ENCODE measurements around the gene PTPRE.
A peak's percentile ranks its signal among the peaks of the same experiment; 100 is the strongest.

The PTPRE gene

GRCh38 chr10:128047991-128048818 is 141.3 kb downstream of the PTPRE start:
- Histone ChIP-seq H3K27ac (ENCODE audit: low read depth, low read length) (peak overlapping the region; percentile 2), H3K9ac (ENCODE audit: low read length) (peak overlapping the region; percentile 24), H3K27me3 (ENCODE audit: control insufficient read depth, insufficient read depth, low read length) (no peaks in the 10 kb centered on the region), H3K4me1 (ENCODE audit: control insufficient read depth, insufficient read depth, low read length) (peaks cover 3% of the 10 kb centered on the region), H3K4me3 (ENCODE audit: low read length) (peak overlapping the region; percentile 48), H3K36me3 (ENCODE audit: control insufficient read depth, insufficient read depth, low read length) (peaks cover 4% of the 10 kb centered on the region)

GRCh38 chr10:128048819-128049210 is 141.9 kb downstream of the PTPRE start:
- Histone ChIP-seq H3K36me3 (ENCODE audit: control insufficient read depth, insufficient read depth, low read length) (peaks cover 4% of the 10 kb centered on the region), H3K4me3 (ENCODE audit: low read length) (peak overlapping the region; percentile 48), H3K27me3 (ENCODE audit: control insufficient read depth, insufficient read depth, low read length) (no peaks in the 10 kb centered on the region), H3K9ac (ENCODE audit: low read length) (peak overlapping the region; percentile 24), H3K4me1 (ENCODE audit: control insufficient read depth, insufficient read depth, low read length) (peaks cover 3% of the 10 kb centered on the region), H3K27ac (ENCODE audit: low read depth, low read length) (no peak overlapping the region)

- H3K27me3 ChIP-seq (ENCODE audit: control insufficient read depth, insufficient read depth, low read length): no peaks in the 10 kb centered on the region
- H3K4me3 ChIP-seq (ENCODE audit: low read length): peak overlapping the region; percentile 28
- H3K36me3 ChIP-seq (ENCODE audit: control insufficient read depth, insufficient read depth, low read length): peaks cover 4% of the 10 kb centered on the region
- H3K4me1 ChIP-seq (ENCODE audit: control insufficient read depth, insufficient read depth, low read length): peaks cover 3% of the 10 kb centered on the region
- H3K27ac ChIP-seq (ENCODE audit: low read depth, low read length): no peak overlapping the region
- no peak overlapping the region for H3K9ac ChIP-seq (ENCODE audit: low read length)
Observed at GRCh38 chr10:128049226-128050120, 142.6 kb downstream of the PTPRE start.

- no peak overlapping the region for H3K4me3 ChIP-seq (ENCODE audit: low read length)
- H3K36me3 ChIP-seq (ENCODE audit: control insufficient read depth, insufficient read depth, low read length): peaks cover 4% of the 10 kb centered on the region
- no peaks in the 10 kb centered on the region for H3K27me3 ChIP-seq (ENCODE audit: control insufficient read depth, insufficient read depth, low read length)
- no peak overlapping the region for H3K9ac ChIP-seq (ENCODE audit: low read length)
- H3K4me1 ChIP-seq (ENCODE audit: control insufficient read depth, insufficient read depth, low read length): peaks cover 3% of the 10 kb centered on the region
- no peak overlapping the region for H3K27ac ChIP-seq (ENCODE audit: low read depth, low read length)
Observed at GRCh38 chr10:128050121-128050516, 143.2 kb downstream of the PTPRE start.

- H3K36me3 ChIP-seq (ENCODE audit: control insufficient read depth, insufficient read depth, low read length): peaks cover 4% of the 10 kb centered on the region
- H3K27ac ChIP-seq (ENCODE audit: low read depth, low read length): no peak overlapping the region
- no peak overlapping the region for H3K4me3 ChIP-seq (ENCODE audit: low read length)
- H3K27me3 ChIP-seq (ENCODE audit: control insufficient read depth, insufficient read depth, low read length): no peaks in the 10 kb centered on the region
- H3K9ac ChIP-seq (ENCODE audit: low read length): no peak overlapping the region
- peaks cover 3% of the 10 kb centered on the region for H3K4me1 ChIP-seq (ENCODE audit: control insufficient read depth, insufficient read depth, low read length)
Observed at GRCh38 chr10:128050936-128051335, 144.0 kb downstream of the PTPRE start.

GRCh38 chr10:128051548-128051947 is 144.6 kb downstream of the PTPRE start:
- Histone ChIP-seq H3K4me1 (ENCODE audit: control insufficient read depth, insufficient read depth, low read length) (peaks cover 3% of the 10 kb centered on the region), H3K36me3 (ENCODE audit: control insufficient read depth, insufficient read depth, low read length) (peaks cover 4% of the 10 kb centered on the region), H3K9ac (ENCODE audit: low read length) (no peak overlapping the region), H3K27me3 (ENCODE audit: control insufficient read depth, insufficient read depth, low read length) (no peaks in the 10 kb centered on the region), H3K27ac (ENCODE audit: low read depth, low read length) (no peak overlapping the region), H3K4me3 (ENCODE audit: low read length) (no peak overlapping the region)

GRCh38 chr10:128052696-128053095 is 145.8 kb downstream of the PTPRE start:
- no peak overlapping the region for H3K27ac ChIP-seq (ENCODE audit: low read depth, low read length)
- peaks cover 3% of the 10 kb centered on the region for H3K4me1 ChIP-seq (ENCODE audit: control insufficient read depth, insufficient read depth, low read length)
- H3K27me3 ChIP-seq (ENCODE audit: control insufficient read depth, insufficient read depth, low read length): no peaks in the 10 kb centered on the region
- H3K9ac ChIP-seq (ENCODE audit: low read length): no peak overlapping the region
- peaks cover 4% of the 10 kb centered on the region for H3K36me3 ChIP-seq (ENCODE audit: control insufficient read depth, insufficient read depth, low read length)
- H3K4me3 ChIP-seq (ENCODE audit: low read length): no peak overlapping the region

- H3K9ac ChIP-seq (ENCODE audit: low read length): no peak overlapping the region
- H3K4me3 ChIP-seq (ENCODE audit: low read length): no peak overlapping the region
- no peaks in the 10 kb centered on the region for H3K27me3 ChIP-seq (ENCODE audit: control insufficient read depth, insufficient read depth, low read length)
- H3K27ac ChIP-seq (ENCODE audit: low read depth, low read length): no peak overlapping the region
- peaks cover 4% of the 10 kb centered on the region for H3K36me3 ChIP-seq (ENCODE audit: control insufficient read depth, insufficient read depth, low read length)
- peaks cover 2% of the 10 kb centered on the region for H3K4me1 ChIP-seq (ENCODE audit: control insufficient read depth, insufficient read depth, low read length)
Observed at GRCh38 chr10:128053356-128053755, 146.5 kb downstream of the PTPRE start.

GRCh38 chr10:128054163-128054970 is 147.5 kb downstream of the PTPRE start:
- Histone ChIP-seq H3K27ac (ENCODE audit: low read depth, low read length) (no peak overlapping the region), H3K27me3 (ENCODE audit: control insufficient read depth, insufficient read depth, low read length) (no peaks in the 10 kb centered on the region), H3K4me3 (ENCODE audit: low read length) (no peak overlapping the region), H3K36me3 (ENCODE audit: control insufficient read depth, insufficient read depth, low read length) (peaks cover 4% of the 10 kb centered on the region), H3K4me1 (ENCODE audit: control insufficient read depth, insufficient read depth, low read length) (no peaks in the 10 kb centered on the region), H3K9ac (ENCODE audit: low read length) (no peak overlapping the region)

- Histone ChIP-seq H3K4me1 (ENCODE audit: control insufficient read depth, insufficient read depth, low read length) (no peaks in the 10 kb centered on the region), H3K27me3 (ENCODE audit: control insufficient read depth, insufficient read depth, low read length) (no peaks in the 10 kb centered on the region), H3K9ac (ENCODE audit: low read length) (no peak overlapping the region), H3K27ac (ENCODE audit: low read depth, low read length) (no peak overlapping the region), H3K4me3 (ENCODE audit: low read length) (no peak overlapping the region), H3K36me3 (ENCODE audit: control insufficient read depth, insufficient read depth, low read length) (peaks cover 7% of the 10 kb centered on the region)
Observed at GRCh38 chr10:128055061-128055868, 148.4 kb downstream of the PTPRE start.

GRCh38 chr10:128056303-128057050 is 149.6 kb downstream of the PTPRE start:
- H3K9ac ChIP-seq (ENCODE audit: low read length): no peak overlapping the region
- H3K4me3 ChIP-seq (ENCODE audit: low read length): no peak overlapping the region
- H3K27me3 ChIP-seq (ENCODE audit: control insufficient read depth, insufficient read depth, low read length): no peaks in the 10 kb centered on the region
- no peak overlapping the region for H3K27ac ChIP-seq (ENCODE audit: low read depth, low read length)
- H3K4me1 ChIP-seq (ENCODE audit: control insufficient read depth, insufficient read depth, low read length): no peaks in the 10 kb centered on the region
- H3K36me3 ChIP-seq (ENCODE audit: control insufficient read depth, insufficient read depth, low read length): peaks cover 7% of the 10 kb centered on the region
